ENCODE measurements around the gene PKMYT1. TPM values are rescaled to one million over a fixed set of nuclear protein-coding genes. Genes with fewer than 3 reads are reported as not detected.

PKMYT1 gene
- total RNA-seq, 4 donors from 2014 or later, result 1.6 to 1.7 TPM; not detected in 2

GRCh38 chr16:2991566-2992261, 11.5 kb upstream of the PKMYT1 start:
- Histone ChIP-seq H3K36me3 (no peaks in the 10 kb centered on the region), H3K4me3 (no peak overlapping the region), H3K27me3 (peaks cover 63% of the 10 kb centered on the region), H3K4me1 (no peaks in the 10 kb centered on the region), H3K27ac (no peak overlapping the region), H3K9me3 (no peaks in the 10 kb centered on the region)
- no peak for ATAC-seq
- 82% methylated on average over 5 of the region's 12 CpGs; no CpG with 5 or more reads in 1 of the 2 donors for WGBS, 2 donors (ENCODE audit: low coverage in 1 of 2)
- TF ChIP-seq POLR2A (IDR thresholded peaks at IDR 0.05), result no peak
- no peak for TF ChIP-seq POLR2AphosphoS5 (IDR thresholded peaks at IDR 0.05)
- TF ChIP-seq CTCF (IDR thresholded peaks at IDR 0.05), result no peak
- no peak for TF ChIP-seq EP300 (IDR thresholded peaks at IDR 0.05)

- WGBS, 2 donors (ENCODE audit: low coverage in 1 of 2), result no CpG with 5 or more reads among the region's 10 CpGs
- TF ChIP-seq POLR2AphosphoS5 (IDR thresholded peaks at IDR 0.05) (no peak), CTCF (IDR thresholded peaks at IDR 0.05) (no peak), POLR2A (IDR thresholded peaks at IDR 0.05) (no peak), EP300 (IDR thresholded peaks at IDR 0.05) (no peak)
- H3K4me1 ChIP-seq, result peaks cover 0 to 3% (median 0%) of the 10 kb centered on the region in 3 donors
- H3K27me3 ChIP-seq, result peaks cover 57% of the 10 kb centered on the region
- no peaks in the 10 kb centered on the region for H3K36me3 ChIP-seq
- ATAC-seq, result no peak
- H3K4me3 ChIP-seq, result no peak overlapping the region
- no peaks in the 10 kb centered on the region for H3K9me3 ChIP-seq
- no peak overlapping the region for H3K27ac ChIP-seq
Observed at GRCh38 chr16:2990891-2991290, 10.6 kb upstream of the PKMYT1 start.

GRCh38 chr16:2988590-2989099, 8.4 kb upstream of the PKMYT1 start:
- Histone ChIP-seq H3K9me3 (no peaks in the 10 kb centered on the region), H3K27ac (no peak overlapping the region), H3K4me1 (peaks cover 0 to 18% (median 3%) of the 10 kb centered on the region in 3 donors), H3K36me3 (no peaks in the 10 kb centered on the region), H3K4me3 (no peak overlapping the region), H3K27me3 (peaks cover 45% of the 10 kb centered on the region)
- ATAC-seq, result no peak
- no peak for TF ChIP-seq EP300 (IDR thresholded peaks at IDR 0.05)
- no peak for TF ChIP-seq POLR2AphosphoS5 (IDR thresholded peaks at IDR 0.05)
- TF ChIP-seq POLR2A (IDR thresholded peaks at IDR 0.05), result no peak
- no peak for TF ChIP-seq CTCF (IDR thresholded peaks at IDR 0.05)
- WGBS, 2 donors (ENCODE audit: low coverage in 1 of 2), result 17 to 70% methylated on average over 1 to 3 of the region's 8 CpGs

GRCh38 chr16:2987833-2988232, 7.6 kb upstream of the PKMYT1 start:
- Histone ChIP-seq H3K27ac (no peak overlapping the region), H3K4me1 (peaks cover 0 to 25% (median 3%) of the 10 kb centered on the region in 3 donors), H3K27me3 (peaks cover 45% of the 10 kb centered on the region), H3K9me3 (no peaks in the 10 kb centered on the region), H3K4me3 (no peak overlapping the region), H3K36me3 (no peaks in the 10 kb centered on the region)
- no CpG with 5 or more reads among the region's 8 CpGs for WGBS, 2 donors (ENCODE audit: low coverage in 1 of 2)
- ATAC-seq, result no peak
- TF ChIP-seq POLR2AphosphoS5 (IDR thresholded peaks at IDR 0.05), result no peak
- TF ChIP-seq POLR2A (IDR thresholded peaks at IDR 0.05), result no peak
- TF ChIP-seq CTCF (IDR thresholded peaks at IDR 0.05), result no peak
- no peak for TF ChIP-seq EP300 (IDR thresholded peaks at IDR 0.05)

- Histone ChIP-seq H3K4me1 (peaks cover 0 to 25% (median 3%) of the 10 kb centered on the region in 3 donors), H3K4me3 (no peak overlapping the region), H3K27me3 (peaks cover 45% of the 10 kb centered on the region), H3K9me3 (no peaks in the 10 kb centered on the region), H3K36me3 (no peaks in the 10 kb centered on the region), H3K27ac (no peak overlapping the region)
- ATAC-seq, result no peak
- WGBS, 2 donors (ENCODE audit: low coverage in 1 of 2), result 100% methylated on average over 1 of the region's 9 CpGs; no CpG with 5 or more reads in 1 of the 2 donors
- TF ChIP-seq POLR2AphosphoS5 (IDR thresholded peaks at IDR 0.05), result no peak
- no peak for TF ChIP-seq EP300 (IDR thresholded peaks at IDR 0.05)
- TF ChIP-seq CTCF (IDR thresholded peaks at IDR 0.05), result no peak
- no peak for TF ChIP-seq POLR2A (IDR thresholded peaks at IDR 0.05)
Observed at GRCh38 chr16:2987286-2987685, 7.0 kb upstream of the PKMYT1 start.

Data from gastroesophageal sphincter (tissue), 4 donors.